Liver (tissue), 9 donors: Measurements from ENCODE around the gene C1S. TPM values are rescaled to one million over a fixed set of nuclear protein-coding genes. Genes with fewer than 3 reads are reported as not detected.

Experiments
- DNase-seq: peaks from one replicate; pipeline ENCODE4 v3.0.0-alpha.2; 2017; ENCODE audit warnings: low spot score
- H3K27ac ChIP-seq, 2 donors: one replicate each; pipeline ENCODE4 v1.7.0; 2013; ENCODE audit warnings: inconsistent platforms in 2 of 2, low read length in 2 of 2, control low read depth in 1 of 2, low read depth in 1 of 2, mild to moderate bottlenecking in 1 of 2
- H3K27me3 ChIP-seq, 4 donors: one replicate each; pipeline versions ENCODE4 v1.6.1 to v1.7.0; 2013; ENCODE audit warnings: low read length in 3 of 4, inconsistent platforms in 1 of 4, mild to moderate bottlenecking in 1 of 4, moderate library complexity in 1 of 4; ENCODE audit not compliant: control insufficient read depth in 4 of 4, insufficient read depth in 4 of 4
- H3K36me3 ChIP-seq, 4 donors: one replicate each; pipeline versions ENCODE4 v1.6.1 to v1.7.0; 2013; ENCODE audit warnings: low read length in 3 of 4, mild to moderate bottlenecking in 3 of 4, low read depth in 1 of 4, moderate library complexity in 1 of 4; ENCODE audit not compliant: control insufficient read depth in 4 of 4, insufficient read depth in 3 of 4
- H3K4me1 ChIP-seq, 4 donors: one replicate each; pipeline versions ENCODE4 v1.6.1 to v1.7.0; 2013; ENCODE audit warnings: low read length in 3 of 4, mild to moderate bottlenecking in 3 of 4, moderate library complexity in 1 of 4; ENCODE audit not compliant: control insufficient read depth in 4 of 4, insufficient read depth in 4 of 4
- H3K4me3 ChIP-seq, 3 donors: one replicate each; pipeline versions ENCODE4 v1.6.1 to v1.7.0; 2013; ENCODE audit warnings: low read length in 3 of 3, control low read depth in 1 of 3, low read depth in 1 of 3, mild to moderate bottlenecking in 1 of 3
- H3K9ac ChIP-seq, 2 donors: one replicate each; pipeline ENCODE4 v1.7.0; 2013; ENCODE audit warnings: low read length in 2 of 2, mild to moderate bottlenecking in 2 of 2, moderate library complexity in 2 of 2, control low read depth in 1 of 2, low read depth in 1 of 2
- H3K9me3 ChIP-seq, 4 donors: one replicate each; pipeline versions ENCODE4 v1.6.1 to v1.7.0; 2013; ENCODE audit warnings: low read length in 3 of 4; ENCODE audit not compliant: control insufficient read depth in 4 of 4
- ATF3 ChIP-seq: IDR thresholded peaks from 2 replicates; pipeline ENCODE4 v1.6.1; 2016; ENCODE audit warnings: antibody characterized with exemption
- CTCF ChIP-seq: fragments of 150-350 bp; IDR thresholded peaks from 2 replicates; pipeline ENCODE4 v1.5.1; 2017; ENCODE audit warnings: improper control_type of control experiment, low read depth, low read length; ENCODE audit not compliant: missing input control
- EGR1 ChIP-seq, 2 donors: IDR thresholded peaks; 2 replicates each; pipeline ENCODE4 v1.6.1; 2016 to 2018; ENCODE audit warnings: antibody characterized with exemption in 2 of 2, low read depth in 2 of 2
- FOXA1 ChIP-seq: IDR thresholded peaks from 2 replicates; pipeline ENCODE4 v1.6.1; 2016; ENCODE audit warnings: antibody characterized with exemption
- FOXA2 ChIP-seq: IDR thresholded peaks from 2 replicates; pipeline ENCODE4 v1.6.1; 2016; ENCODE audit warnings: antibody characterized with exemption
- GABPA ChIP-seq, 2 donors: IDR thresholded peaks in 1 of 2; conservative IDR thresholded peaks in 1 of 2; 2 replicates each; pipeline ENCODE4 v1.6.1; 2016; ENCODE audit warnings: antibody characterized with exemption in 2 of 2, mild to moderate bottlenecking in 1 of 2, moderate library complexity in 1 of 2
- HNF4A ChIP-seq, 2 donors: conservative IDR thresholded peaks; 2 replicates each; pipeline ENCODE4 v1.6.1; 2016; ENCODE audit warnings: antibody characterized with exemption in 2 of 2, mild to moderate bottlenecking in 2 of 2
- HNF4G ChIP-seq: IDR thresholded peaks from 2 replicates; pipeline ENCODE4 v1.6.1; 2016; ENCODE audit warnings: antibody characterized with exemption
- JUND ChIP-seq, 2 donors: IDR thresholded peaks; 2 replicates each; pipeline ENCODE4 v1.6.1; 2016; ENCODE audit warnings: antibody characterized with exemption in 2 of 2
- MAX ChIP-seq: IDR thresholded peaks from 2 replicates; pipeline ENCODE4 v1.6.1; 2016; ENCODE audit warnings: antibody characterized with exemption
- NR2F2 ChIP-seq: IDR thresholded peaks from 2 replicates; pipeline ENCODE4 v1.6.1; 2016; ENCODE audit warnings: antibody characterized with exemption
- RAD21 ChIP-seq, 2 donors: IDR thresholded peaks; 2 replicates each; pipeline ENCODE4 v1.6.1; 2016; ENCODE audit warnings: antibody characterized with exemption in 2 of 2, mild to moderate bottlenecking in 2 of 2
- REST ChIP-seq: IDR thresholded peaks from 2 replicates; pipeline ENCODE4 v1.6.1; 2016; ENCODE audit warnings: antibody characterized with exemption, mild to moderate bottlenecking
- RXRA ChIP-seq, 2 donors: IDR thresholded peaks; 2 replicates each; pipeline ENCODE4 v1.6.1; 2017 to 2018; ENCODE audit warnings: antibody characterized with exemption in 2 of 2, mild to moderate bottlenecking in 1 of 2
- SP1 ChIP-seq: IDR thresholded peaks from 2 replicates; pipeline ENCODE4 v1.6.1; 2018; ENCODE audit warnings: antibody characterized with exemption, mild to moderate bottlenecking
- TAF1 ChIP-seq: conservative IDR thresholded peaks from 2 replicates; pipeline ENCODE4 v1.6.1; 2016; ENCODE audit warnings: antibody characterized with exemption, mild to moderate bottlenecking
- YY1 ChIP-seq: IDR thresholded peaks from 2 replicates; pipeline ENCODE4 v1.6.1; 2016; ENCODE audit warnings: antibody characterized with exemption, mild to moderate bottlenecking
- ZBTB33 ChIP-seq: IDR thresholded peaks from 2 replicates; pipeline ENCODE4 v1.6.1; 2016; ENCODE audit warnings: antibody characterized with exemption
- WGBS: extraction: QIAGEN DNeasy Blood & Tissue Kit; methylation state at CpG from one replicate; pipeline ENCODE4 v1.1.7; 2013; 5-methylcytosine and 5-hydroxymethylcytosine counted together
- polyA plus RNA-seq, 2 donors: library from polyadenylated mRNA; stranded (reverse) in 1 of 2; unstranded in 1 of 2; fragments of 200-250 nt in 1 of 2; fragments of >200 nt in 1 of 2; fragmentation: Nextera tagmentation in 1 of 2; extraction: Ambion mirVana in 1 of 2; gene quantifications; one replicate each; pipeline versions ENCODE4 v1.2.1 to v1.2.3, GENCODE V29; 2013 to 2015
- total RNA-seq, 2 donors: library from RNA; depleted of rRNA; stranded (reverse); fragments of >200 nt; gene quantifications; one replicate each; pipeline ENCODE4 v1.2.3, GENCODE V29; 2014
- donor health status: healthy.
- donor health status: healthy.
- donor health status: healthy.
- donor health status: healthy.
- donor health status: healthy.

Gene C1S
- total and polyA plus RNA-seq, 4 donors = 267 to 2,029 (median 1,568) TPM

GRCh38 chr12:7096979-7097378, 36.5 kb downstream of the C1S start:
- Histone ChIP-seq H3K27ac (no peak overlapping the region), H3K9ac (no peak overlapping the region), H3K27me3 (no peaks in the 10 kb centered on the region), H3K9me3 (no peaks in the 10 kb centered on the region), H3K36me3 (peaks cover 5 to 32% (median 17%) of the 10 kb centered on the region in 4 donors), H3K4me1 (peaks cover 2 to 21% (median 14%) of the 10 kb centered on the region in 4 donors), H3K4me3 (no peak overlapping the region)
- TF ChIP-seq CTCF = no peak
- TF ChIP-seq NR2F2 = no peak
- TF ChIP-seq RXRA (IDR thresholded peaks at IDR 0.05) = no peak
- no peak for TF ChIP-seq FOXA1
- TF ChIP-seq GABPA (IDR thresholded peaks at IDR 0.05 in 1 of 2, conservative IDR thresholded peaks at IDR 0.05 in 1 of 2) = no peak
- no peak for TF ChIP-seq MAX
- no peak for TF ChIP-seq JUND (IDR thresholded peaks at IDR 0.05)
- no peak for TF ChIP-seq ATF3
- TF ChIP-seq SP1 = no peak
- TF ChIP-seq HNF4A (conservative IDR thresholded peaks at IDR 0.05) = no peak
- no peak for TF ChIP-seq HNF4G
- no peak for DNase-seq
- WGBS = 87% methylated on average over 19 of the region's 19 CpGs

- Histone ChIP-seq H3K9ac (no peak overlapping the region), H3K36me3 (peaks cover 8 to 42% (median 21%) of the 10 kb centered on the region in 4 donors), H3K4me1 (peaks cover 5 to 22% (median 10%) of the 10 kb centered on the region in 4 donors), H3K27ac (no peak overlapping the region), H3K27me3 (no peaks in the 10 kb centered on the region), H3K9me3 (no peaks in the 10 kb centered on the region), H3K4me3 (no peak overlapping the region)
- no peak for DNase-seq
- WGBS = 86% methylated on average over 9 of the region's 9 CpGs
- TF ChIP-seq ZBTB33 (no peak), GABPA (IDR thresholded peaks at IDR 0.05 in 1 of 2, conservative IDR thresholded peaks at IDR 0.05 in 1 of 2) (no peak), NR2F2 (no peak), EGR1 (IDR thresholded peaks at IDR 0.05; ENCODE audit: low read depth in 2 of 2) (no peak), REST (no peak), HNF4G (no peak), ATF3 (no peak), JUND (IDR thresholded peaks at IDR 0.05) (no peak), RAD21 (IDR thresholded peaks at IDR 0.05) (no peak), FOXA2 (no peak), FOXA1 (no peak), RXRA (IDR thresholded peaks at IDR 0.05) (no peak), TAF1 (no peak), MAX (no peak), HNF4A (conservative IDR thresholded peaks at IDR 0.05) (no peak), SP1 (no peak), CTCF (no peak), YY1 (no peak)
Observed at GRCh38 chr12:7099290-7099996, 38.9 kb downstream of the C1S start.
